Smooth muscle cell (in vitro differentiated cells): ENCODE data around the gene WDR86. TPM values are rescaled to one million over a fixed set of nuclear protein-coding genes. Genes with fewer than 3 reads are reported as not detected.

ENCODE experiments used
- DNase-seq: peaks from one replicate; lab custom pipeline; 2025; ENCODE audit not compliant: unreplicated experiment; lab: John Stamatoyannopoulos, UW
- H2AFZ ChIP-seq: fragments of 200-600 bp; sonication (generic); 2 replicates; pipeline ENCODE4 v1.6.0; 2016; ENCODE audit warnings: antibody characterized with exemption, low read depth, mild to moderate bottlenecking
- H3F3A ChIP-seq: fragments of 200-600 bp; sonication (generic); 2 replicates; pipeline ENCODE4 v1.6.0; 2017; ENCODE audit warnings: antibody characterized with exemption, low read depth
- H3K27ac ChIP-seq: fragments of 200-600 bp; sonication (generic); 2 replicates; pipeline ENCODE4 v1.5.1; 2016; ENCODE audit warnings: low read depth, mild to moderate bottlenecking
- H3K27me3 ChIP-seq: fragments of 200-600 bp; sonication (generic); 2 replicates; pipeline ENCODE4 v1.6.1; 2016; ENCODE audit warnings: low read depth, mild to moderate bottlenecking
- H3K36me3 ChIP-seq: fragments of 200-600 bp; sonication (generic); 2 replicates; pipeline ENCODE4 v1.5.1; 2016; ENCODE audit warnings: low read depth
- H3K4me1 ChIP-seq: fragments of 200-600 bp; sonication (generic); 2 replicates; pipeline ENCODE4 v1.5.1; 2016; ENCODE audit warnings: low read depth
- H3K4me2 ChIP-seq: fragments of 200-600 bp; sonication (generic); 2 replicates; pipeline ENCODE4 v1.6.0; 2016; ENCODE audit warnings: mild to moderate bottlenecking
- H3K4me3 ChIP-seq: fragments of 200-600 bp; sonication (generic); 2 replicates; pipeline ENCODE4 v1.5.1; 2016; ENCODE audit warnings: mild to moderate bottlenecking
- H3K79me2 ChIP-seq: fragments of 200-600 bp; sonication (generic); 2 replicates; pipeline ENCODE4 v1.6.0; 2016; ENCODE audit warnings: low read depth, mild to moderate bottlenecking
- H3K9ac ChIP-seq: fragments of 200-600 bp; sonication (generic); 2 replicates; pipeline ENCODE4 v1.6.0; 2016; ENCODE audit warnings: low read depth
- H3K9me3 ChIP-seq: fragments of 200-600 bp; sonication (generic); replicated peaks from 2 replicates; pipeline ENCODE4 v1.5.1; 2016; ENCODE audit warnings: low read depth
- H4K20me1 ChIP-seq: fragments of 200-600 bp; sonication (generic); 2 replicates; pipeline ENCODE4 v1.6.0; 2016; ENCODE audit warnings: low read depth
- CTCF ChIP-seq: fragments of 200-600 bp; sonication (generic); IDR thresholded peaks from 2 replicates; pipeline ENCODE4 v1.5.1; 2017; ENCODE audit warnings: borderline replicate concordance, mild to moderate bottlenecking, antibody characterized with exemption; ENCODE audit not compliant: insufficient read depth, poor library complexity, severe bottlenecking
- WGBS: methylation state at CpG from one replicate; pipeline ENCODE4 v1.1.7; 2016; ENCODE audit warnings: low lambda C conversion rate; 5-methylcytosine and 5-hydroxymethylcytosine counted together
- polyA plus RNA-seq: library from polyadenylated mRNA; unstranded; fragments of >200 nt; fragmentation: Nextera tagmentation; extraction: Ambion mirVana; gene quantifications from 2 replicates; pipeline ENCODE4 v1.2.1, GENCODE V29; 2016
- total RNA-seq: library from RNA; depleted of rRNA; stranded (reverse); fragments of >200 nt; gene quantifications from 2 replicates; pipeline ENCODE4 v1.2.3, GENCODE V29; 2014

Gene WDR86
- total and polyA plus RNA-seq, 2 experiments from 2014 or later, result 1.3 to 4.1 TPM

DNA sequence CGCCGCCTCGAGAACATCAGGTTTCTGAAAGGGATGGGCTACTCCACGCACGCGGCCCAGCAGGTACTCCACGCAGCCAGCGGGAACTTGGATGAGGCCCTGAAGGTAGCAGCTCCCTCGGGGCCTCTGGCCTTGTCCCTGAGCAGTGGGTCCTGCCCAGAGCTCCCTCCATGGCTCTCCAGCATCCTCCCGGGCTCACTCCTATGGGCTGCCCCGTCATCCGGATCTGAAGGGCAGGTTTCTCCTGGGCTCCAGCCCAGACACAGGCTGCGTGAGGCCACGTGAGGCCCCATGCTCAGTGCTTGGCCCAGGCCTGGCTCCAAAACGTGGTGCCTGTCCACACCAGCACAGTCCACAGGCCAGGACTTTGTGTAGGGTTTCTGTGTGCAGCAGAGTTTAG lies 35.7 kb downstream of the WDR86 start:
- Histone ChIP-seq H3K36me3 (peaks cover 5% of the 10 kb centered on the region), H3K4me3 (no peak overlapping the region), H4K20me1 (peaks cover 8% of the 10 kb centered on the region), H3K4me1 (no peaks in the 10 kb centered on the region), H3F3A (no peaks in the 10 kb centered on the region), H3K79me2 (no peaks in the 10 kb centered on the region), H3K9me3 (no peaks in the 10 kb centered on the region), H3K4me2 (no peak overlapping the region), H3K27me3 (no peaks in the 10 kb centered on the region), H2AFZ (no peak overlapping the region), H3K9ac (no peak overlapping the region), H3K27ac (no peak overlapping the region)
- TF ChIP-seq CTCF, result no peak
- no peak for DNase-seq
- 95% methylated on average over 15 of the region's 15 CpGs for WGBS

DNA sequence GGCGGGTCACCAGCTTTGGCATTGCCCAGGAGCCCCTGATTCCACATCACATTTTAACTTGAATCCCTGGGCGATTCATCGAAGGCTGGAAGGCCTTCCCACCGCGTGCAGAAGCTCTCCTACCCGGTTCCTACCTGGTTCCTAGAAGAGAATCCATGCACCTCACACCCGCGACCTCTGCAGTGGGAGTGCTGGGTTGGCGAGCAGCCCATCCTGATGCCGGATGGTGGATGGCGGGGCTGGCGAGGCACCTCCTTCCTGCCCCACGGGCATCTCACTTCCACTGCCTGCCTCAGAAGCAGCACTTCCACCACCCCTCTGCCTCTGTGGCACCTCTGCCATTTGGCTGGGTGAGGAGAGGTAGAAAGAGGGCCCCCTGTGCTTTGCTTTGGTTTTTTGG lies 36.2 kb downstream of the WDR86 start:
- no peak overlapping the region for H3K4me3 ChIP-seq
- H3K36me3 ChIP-seq, result peaks cover 5% of the 10 kb centered on the region
- H2AFZ ChIP-seq, result no peak overlapping the region
- H3K4me2 ChIP-seq, result no peak overlapping the region
- no peaks in the 10 kb centered on the region for H3K9me3 ChIP-seq
- H3F3A ChIP-seq, result no peaks in the 10 kb centered on the region
- WGBS, result 95% methylated on average over 13 of the region's 13 CpGs
- H3K27me3 ChIP-seq, result no peaks in the 10 kb centered on the region
- no peak overlapping the region for H3K9ac ChIP-seq
- no peaks in the 10 kb centered on the region for H3K79me2 ChIP-seq
- no peak overlapping the region for H3K27ac ChIP-seq
- no peak for TF ChIP-seq CTCF
- H3K4me1 ChIP-seq, result no peaks in the 10 kb centered on the region
- DNase-seq, result no peak
- peaks cover 8% of the 10 kb centered on the region for H4K20me1 ChIP-seq

DNA sequence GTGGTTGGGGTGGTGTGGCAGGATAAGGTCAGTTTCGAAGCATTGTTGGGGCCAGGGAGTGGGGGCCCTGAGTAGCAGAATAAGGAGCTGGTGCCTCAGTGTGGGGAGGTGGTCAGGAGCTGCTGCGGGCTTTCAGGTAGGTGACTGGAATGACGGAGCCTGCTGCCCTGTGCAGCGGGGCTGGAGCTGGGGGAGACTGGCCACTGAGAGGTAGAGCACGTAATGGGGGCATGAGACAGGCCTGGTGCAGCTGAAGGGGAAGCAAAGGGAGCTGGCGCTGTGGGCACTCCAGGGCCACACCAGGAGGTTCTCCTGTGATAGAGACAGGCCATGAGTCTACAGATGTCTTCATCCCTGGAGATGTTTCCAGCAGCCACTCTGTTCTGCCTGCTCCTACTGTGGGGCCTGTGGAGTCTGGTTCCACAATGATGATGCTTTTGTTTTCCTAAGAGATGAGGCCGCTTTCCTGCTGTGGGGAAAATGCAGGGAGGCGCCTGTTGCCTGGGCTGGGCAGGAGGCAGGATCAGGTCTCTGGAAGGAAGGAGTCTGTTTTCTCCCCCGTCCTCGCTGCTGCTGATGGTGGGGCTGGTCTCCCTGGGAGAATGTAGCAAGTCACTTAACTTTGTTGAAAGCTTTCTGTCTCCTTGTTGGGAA lies 37.1 kb downstream of the WDR86 start:
- H3F3A ChIP-seq, result peaks cover 1% of the 10 kb centered on the region
- no peak for TF ChIP-seq CTCF
- no peaks in the 10 kb centered on the region for H3K79me2 ChIP-seq
- H4K20me1 ChIP-seq, result peaks cover 8% of the 10 kb centered on the region
- WGBS, result 95% methylated on average over 10 of the region's 10 CpGs
- no peak for DNase-seq
- no peak overlapping the region for H3K9ac ChIP-seq
- no peak overlapping the region for H3K27ac ChIP-seq
- H3K27me3 ChIP-seq, result no peaks in the 10 kb centered on the region
- H3K4me3 ChIP-seq, result no peak overlapping the region
- H3K9me3 ChIP-seq, result no peaks in the 10 kb centered on the region
- no peaks in the 10 kb centered on the region for H3K4me1 ChIP-seq
- no peak overlapping the region for H2AFZ ChIP-seq
- H3K4me2 ChIP-seq, result no peak overlapping the region
- peaks cover 5% of the 10 kb centered on the region for H3K36me3 ChIP-seq

DNA sequence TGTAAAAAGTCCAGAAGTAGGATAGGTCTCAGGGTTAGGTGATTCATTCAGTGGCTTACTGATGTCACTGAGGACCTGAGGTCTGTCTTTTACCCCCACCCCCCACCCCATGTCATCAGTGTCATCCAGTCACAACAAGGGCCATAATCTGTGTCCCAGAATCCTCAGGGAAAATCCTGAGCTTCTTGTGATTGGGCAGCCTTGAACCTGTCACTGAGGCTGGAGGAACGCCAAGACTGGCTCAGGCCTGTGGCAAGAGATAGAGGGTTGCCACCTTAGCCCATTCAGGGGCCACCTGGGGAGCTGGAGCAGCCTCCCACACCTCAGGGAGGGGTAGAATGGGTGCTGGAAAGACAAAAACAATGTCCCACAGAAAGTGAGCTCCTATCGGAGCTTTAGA lies 38.6 kb downstream of the WDR86 start:
- DNase-seq, result no peak
- no peaks in the 10 kb centered on the region for H3K27me3 ChIP-seq
- H3K4me2 ChIP-seq, result no peak overlapping the region
- H3K27ac ChIP-seq, result no peak overlapping the region
- H3K4me3 ChIP-seq, result no peak overlapping the region
- 96% methylated on average over 2 of the region's 2 CpGs for WGBS
- H2AFZ ChIP-seq, result no peak overlapping the region
- H3K79me2 ChIP-seq, result no peaks in the 10 kb centered on the region
- TF ChIP-seq CTCF, result no peak
- H3K4me1 ChIP-seq, result no peaks in the 10 kb centered on the region
- H4K20me1 ChIP-seq, result peaks cover 8% of the 10 kb centered on the region
- peaks cover 5% of the 10 kb centered on the region for H3K36me3 ChIP-seq
- H3K9me3 ChIP-seq, result no peaks in the 10 kb centered on the region
- H3F3A ChIP-seq, result peaks cover 12% of the 10 kb centered on the region
- H3K9ac ChIP-seq, result no peak overlapping the region
